ENCODE data around the gene PCNA.

GRCh38 chr20:5127204-5127858, 7.6 kb upstream of the PCNA start:
- TF ChIP-seq POLR2A (IDR thresholded peaks at IDR 0.05) (no peak), CTCF (IDR thresholded peaks at IDR 0.05) (no peak), POLR2AphosphoS5 (IDR thresholded peaks at IDR 0.05) (no peak)

All from prostate gland (tissue), 2 donors.